Measurements from ENCODE around the gene SLC4A1. TPM values are rescaled to one million over a fixed set of nuclear protein-coding genes. Genes with fewer than 3 reads are reported as not detected.
A peak's percentile ranks its signal among the peaks of the same experiment; 100 is the strongest.

Gene SLC4A1
- polyA plus RNA-seq, 2 of the 4 experiments (the other 2 are of a cell fraction) = not detected

GRCh38 chr17:44273607-44274006 lies 5.7 kb upstream of the SLC4A1 start:
- no peak overlapping the region for H3K27ac ChIP-seq
- TF ChIP-seq, protein P1, sequence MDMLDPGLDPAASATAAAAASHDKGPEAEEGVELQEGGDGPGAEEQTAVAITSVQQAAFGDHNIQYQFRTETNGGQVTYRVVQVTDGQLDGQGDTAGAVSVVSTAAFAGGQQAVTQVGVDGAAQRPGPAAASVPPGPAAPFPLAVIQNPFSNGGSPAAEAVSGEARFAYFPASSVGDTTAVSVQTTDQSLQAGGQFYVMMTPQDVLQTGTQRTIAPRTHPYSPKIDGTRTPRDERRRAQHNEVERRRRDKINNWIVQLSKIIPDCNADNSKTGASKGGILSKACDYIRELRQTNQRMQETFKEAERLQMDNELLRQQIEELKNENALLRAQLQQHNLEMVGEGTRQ (IDR thresholded peaks at IDR 0.05) = no peak
- TF ChIP-seq CBX8 (IDR thresholded peaks at IDR 0.05) (no peak), CHD2 (IDR thresholded peaks at IDR 0.05; ENCODE audit: low read length, partially characterized antibody) (no peak), MYC (IDR thresholded peaks at IDR 0.05; ENCODE audit: borderline replicate concordance, low read length) (no peak), EHF (CRISPR knock-in tag; IDR thresholded peaks at IDR 0.05) (no peak), GATA3 (IDR thresholded peaks at IDR 0.05; ENCODE audit: borderline replicate concordance) (no peak), FOSL2 (IDR thresholded peaks at IDR 0.05) (no peak), FOSL2 (CRISPR knock-in tag; IDR thresholded peaks at IDR 0.05) (no peak), SMC3 (IDR thresholded peaks at IDR 0.05) (no peak), MAZ (IDR thresholded peaks at IDR 0.05; ENCODE audit: borderline replicate concordance, low read depth, low read length) (no peak)
- TF ChIP-seq, protein P2, sequence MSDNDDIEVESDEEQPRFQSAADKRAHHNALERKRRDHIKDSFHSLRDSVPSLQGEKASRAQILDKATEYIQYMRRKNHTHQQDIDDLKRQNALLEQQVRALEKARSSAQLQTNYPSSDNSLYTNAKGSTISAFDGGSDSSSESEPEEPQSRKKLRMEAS (IDR thresholded peaks at IDR 0.05) = no peak
- H3K4me1 ChIP-seq = no peaks in the 10 kb centered on the region
- 86% methylated on average over 5 of the region's 5 CpGs for WGBS (ENCODE audit: missing lambda C conversion rate)
- ChIA-PET CTCF (interaction anchor here (0.8 to 1.9 kb wide), 5 partner anchors 15 to 393 kb away, joined by 3 to 5 read pairs (median 3); no protein-coding TSS in a partner anchor), POLR2A (no interaction called here)
- H3K4me2 ChIP-seq = no peak overlapping the region
- H3K4me3 ChIP-seq = no peak overlapping the region
- H3K9me3 ChIP-seq = no peaks in the 10 kb centered on the region
- no peak for ATAC-seq
- no peak for DNase-seq (ENCODE audit: low read depth in 1 of 2, low spot score in 1 of 2)
- no peak for FAIRE-seq

DNA sequence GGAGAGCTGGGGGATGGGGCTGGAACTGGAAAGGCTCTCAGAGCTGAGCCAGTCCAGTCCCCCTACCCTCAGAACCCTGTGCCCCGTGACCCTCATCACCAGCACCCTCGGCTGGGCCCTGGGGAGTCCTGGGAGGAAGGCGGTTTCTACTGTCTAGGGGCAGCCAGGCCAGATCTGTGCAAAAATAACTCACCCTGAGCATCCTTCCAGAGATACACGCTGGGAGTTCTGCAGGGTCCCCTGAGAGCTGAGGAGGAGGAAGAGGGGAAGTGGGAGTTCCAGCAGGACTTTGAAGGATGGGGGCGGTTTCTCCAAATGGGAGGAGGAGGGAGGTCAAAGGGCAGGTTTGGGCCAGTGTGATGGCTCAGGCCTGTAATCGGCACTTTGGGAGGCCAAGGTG lies 5.0 kb upstream of the SLC4A1 start:
- no peak overlapping the region for H3K4me2 ChIP-seq
- ChIA-PET CTCF (interaction anchor here (0.6 to 1.9 kb wide), 7 partner anchors 10 to 597 kb away, joined by 3 to 5 read pairs (median 4); no protein-coding TSS in a partner anchor), POLR2A (no interaction called here)
- no peak for DNase-seq (ENCODE audit: low read depth in 1 of 2, low spot score in 1 of 2)
- H3K9me3 ChIP-seq = no peaks in the 10 kb centered on the region
- 82% methylated on average over 6 of the region's 6 CpGs for WGBS (ENCODE audit: missing lambda C conversion rate)
- no peak overlapping the region for H3K27ac ChIP-seq
- ATAC-seq = no peak; a peak in 1 of 6 replicates
- no peak for TF ChIP-seq CEBPB (IDR thresholded peaks at IDR 0.05)
- no peak for TF ChIP-seq HOXB5 (CRISPR knock-in tag; IDR thresholded peaks at IDR 0.05)
- TF ChIP-seq CBX8 (IDR thresholded peaks at IDR 0.05) = no peak
- no peak for TF ChIP-seq ZSCAN20 (CRISPR knock-in tag; IDR thresholded peaks at IDR 0.05)
- no peak for TF ChIP-seq CHD2 (IDR thresholded peaks at IDR 0.05; ENCODE audit: low read length, partially characterized antibody)
- TF ChIP-seq GATA3 (IDR thresholded peaks at IDR 0.05; ENCODE audit: borderline replicate concordance) = no peak
- no peak for TF ChIP-seq KDM5A (IDR thresholded peaks at IDR 0.05)
- TF ChIP-seq SMC3 (IDR thresholded peaks at IDR 0.05) = no peak
- no peak for TF ChIP-seq HOXA7 (CRISPR knock-in tag; IDR thresholded peaks at IDR 0.05)
- H3K4me1 ChIP-seq = no peaks in the 10 kb centered on the region
- FAIRE-seq = no peak
- no peak overlapping the region for H3K4me3 ChIP-seq

GRCh38 chr17:44272321-44272951 lies 4.5 kb upstream of the SLC4A1 start:
- Histone ChIP-seq H3K4me3 (no peak overlapping the region), H3K27ac (no peak overlapping the region), H3K9me3 (no peaks in the 10 kb centered on the region), H3K4me1 (no peaks in the 10 kb centered on the region), H3K4me2 (no peak overlapping the region)
- no peak for TF ChIP-seq RARB (CRISPR knock-in tag; IDR thresholded peaks at IDR 0.05)
- TF ChIP-seq HOXB13 (CRISPR knock-in tag; IDR thresholded peaks at IDR 0.05; ENCODE audit: low read depth) = no peak
- no peak for TF ChIP-seq HOXA7 (CRISPR knock-in tag; IDR thresholded peaks at IDR 0.05)
- TF ChIP-seq, protein P3, sequence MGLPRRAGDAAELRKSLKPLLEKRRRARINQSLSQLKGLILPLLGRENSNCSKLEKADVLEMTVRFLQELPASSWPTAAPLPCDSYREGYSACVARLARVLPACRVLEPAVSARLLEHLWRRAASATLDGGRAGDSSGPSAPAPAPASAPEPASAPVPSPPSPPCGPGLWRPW (IDR thresholded peaks at IDR 0.05) = no peak
- no peak for TF ChIP-seq MAFK (IDR thresholded peaks at IDR 0.05; ENCODE audit: partially characterized antibody)
- no peak for TF ChIP-seq FOXS1 (CRISPR knock-in tag; IDR thresholded peaks at IDR 0.05)
- TF ChIP-seq KDM5A (IDR thresholded peaks at IDR 0.05) = no peak
- TF ChIP-seq ZSCAN20 (CRISPR knock-in tag; IDR thresholded peaks at IDR 0.05) = no peak
- TF ChIP-seq, protein P2 (IDR thresholded peaks at IDR 0.05) = no peak
- no peak for TF ChIP-seq FOSL2 (IDR thresholded peaks at IDR 0.05)
- TF ChIP-seq FOSL2 (CRISPR knock-in tag; IDR thresholded peaks at IDR 0.05) = no peak
- no peak for TF ChIP-seq EHMT2 (IDR thresholded peaks at IDR 0.05; ENCODE audit: low read depth)
- TF ChIP-seq E2F6 (IDR thresholded peaks at IDR 0.05; ENCODE audit: borderline replicate concordance, low read depth) = no peak
- DNase-seq (ENCODE audit: low read depth in 1 of 2, low spot score in 1 of 2) = no peak
- ChIA-PET CTCF (interaction anchor here (0.6 to 1.7 kb wide), 5 partner anchors 10 to 596 kb away, joined by 3 to 5 read pairs (median 4); no protein-coding TSS in a partner anchor), POLR2A (no interaction called here)
- no peak for FAIRE-seq
- ATAC-seq = peak in 1 of 2 experiments; percentile 26; a peak in 2 of 6 replicates
- WGBS (ENCODE audit: missing lambda C conversion rate) = 48% methylated on average over 13 of the region's 13 CpGs
